SK-N-SH treated with all-trans-retinoic acid at 6 μM for 48 hours (cell line): Measurements from ENCODE around the gene GPRIN1.

Source experiments
- ATAC-seq: fragments of 200-7000 bp; cut with Tn5 transposase; 3 replicates; pipeline ENCODE4 v1.9.1; 2020; ENCODE audit warnings: mild to moderate bottlenecking, moderate library complexity
- ARNTL ChIP-seq: fragments of 450-650 bp; formaldehyde crosslinking; IDR thresholded peaks from 2 replicates; pipeline ENCODE4 v1.5.0; 2020; ENCODE audit warnings: low read depth, mild to moderate bottlenecking, moderate library complexity, borderline replicate concordance
- BACH2 ChIP-seq: fragments of 250-450 bp; sonication (Bioruptor Pico); IDR thresholded peaks from 2 replicates; pipeline ENCODE4 v1.9.0; 2021; ENCODE audit warnings: mild to moderate bottlenecking, borderline replicate concordance
- CSDC2 ChIP-seq: fragments of 250-450 bp; sonication (Bioruptor Pico); IDR thresholded peaks from 2 replicates; pipeline ENCODE4 v1.5.0; 2020; ENCODE audit warnings: mild to moderate bottlenecking, moderate library complexity
- GLIS3 ChIP-seq: fragments of 250-450 bp; sonication (Bioruptor Pico); IDR thresholded peaks from 2 replicates; pipeline ENCODE4 v1.5.0; 2020; ENCODE audit warnings: mild to moderate bottlenecking, moderate library complexity
- OSR1 ChIP-seq: fragments of 250-450 bp; sonication (Bioruptor Pico); IDR thresholded peaks from 2 replicates; pipeline ENCODE4 v1.8.0; 2022; ENCODE audit warnings: moderate library complexity, mild to moderate bottlenecking, inconsistent platforms
- RARB ChIP-seq: fragments of 250-450 bp; sonication (Bioruptor Pico); IDR thresholded peaks from 2 replicates; pipeline ENCODE4 v1.8.0; 2021; ENCODE audit warnings: mild to moderate bottlenecking, moderate library complexity
- SNAI2 ChIP-seq: fragments of 250-450 bp; sonication (Bioruptor Pico); IDR thresholded peaks from 2 replicates; pipeline ENCODE4 v1.5.0; 2020; ENCODE audit warnings: mild to moderate bottlenecking, moderate library complexity
- TCF4 ChIP-seq: fragments of 250-450 bp; sonication (Bioruptor Pico); IDR thresholded peaks from 2 replicates; pipeline ENCODE4 v1.8.0; 2021; ENCODE audit warnings: mild to moderate bottlenecking, moderate library complexity, borderline replicate concordance
- TOX ChIP-seq: fragments of 250-450 bp; sonication (Bioruptor Pico); IDR thresholded peaks from 2 replicates; pipeline ENCODE4 v1.8.0; 2021; ENCODE audit warnings: mild to moderate bottlenecking, moderate library complexity, borderline replicate concordance
- ZFP3 ChIP-seq: fragments of 250-450 bp; sonication (Bioruptor Pico); IDR thresholded peaks from 2 replicates; pipeline ENCODE4 v1.5.0; 2020; ENCODE audit warnings: mild to moderate bottlenecking, moderate library complexity
- ZFP30 ChIP-seq: fragments of 450-650 bp; formaldehyde crosslinking; IDR thresholded peaks from 2 replicates; pipeline ENCODE4 v1.5.0; 2022; ENCODE audit warnings: mild to moderate bottlenecking, moderate library complexity
- ZNF565 ChIP-seq: fragments of 450-650 bp; formaldehyde crosslinking; conservative IDR thresholded peaks from 2 replicates; pipeline ENCODE4 v1.5.0; 2020; ENCODE audit warnings: low read depth, mild to moderate bottlenecking, moderate library complexity
- ZNF70 ChIP-seq: fragments of 450-650 bp; formaldehyde crosslinking; IDR thresholded peaks from 2 replicates; pipeline ENCODE4 v1.5.0; 2020; ENCODE audit warnings: mild to moderate bottlenecking, moderate library complexity
- ZNF8 ChIP-seq: fragments of 450-650 bp; formaldehyde crosslinking; IDR thresholded peaks from 2 replicates; pipeline ENCODE4 v1.5.0; 2020; ENCODE audit warnings: mild to moderate bottlenecking, moderate library complexity
- TF ChIP-seq, protein P1 (sequence below): fragments of 250-450 bp; sonication (Bioruptor Pico); IDR thresholded peaks from 2 replicates; pipeline ENCODE4 v1.5.1; 2020; ENCODE audit warnings: low read depth, mild to moderate bottlenecking, moderate library complexity
- TF ChIP-seq, protein P2 (sequence below): fragments of 250-450 bp; sonication (Bioruptor Pico); IDR thresholded peaks from 2 replicates; pipeline ENCODE4 v1.5.0; 2020; ENCODE audit warnings: mild to moderate bottlenecking, moderate library complexity

The GPRIN1 gene

DNA sequence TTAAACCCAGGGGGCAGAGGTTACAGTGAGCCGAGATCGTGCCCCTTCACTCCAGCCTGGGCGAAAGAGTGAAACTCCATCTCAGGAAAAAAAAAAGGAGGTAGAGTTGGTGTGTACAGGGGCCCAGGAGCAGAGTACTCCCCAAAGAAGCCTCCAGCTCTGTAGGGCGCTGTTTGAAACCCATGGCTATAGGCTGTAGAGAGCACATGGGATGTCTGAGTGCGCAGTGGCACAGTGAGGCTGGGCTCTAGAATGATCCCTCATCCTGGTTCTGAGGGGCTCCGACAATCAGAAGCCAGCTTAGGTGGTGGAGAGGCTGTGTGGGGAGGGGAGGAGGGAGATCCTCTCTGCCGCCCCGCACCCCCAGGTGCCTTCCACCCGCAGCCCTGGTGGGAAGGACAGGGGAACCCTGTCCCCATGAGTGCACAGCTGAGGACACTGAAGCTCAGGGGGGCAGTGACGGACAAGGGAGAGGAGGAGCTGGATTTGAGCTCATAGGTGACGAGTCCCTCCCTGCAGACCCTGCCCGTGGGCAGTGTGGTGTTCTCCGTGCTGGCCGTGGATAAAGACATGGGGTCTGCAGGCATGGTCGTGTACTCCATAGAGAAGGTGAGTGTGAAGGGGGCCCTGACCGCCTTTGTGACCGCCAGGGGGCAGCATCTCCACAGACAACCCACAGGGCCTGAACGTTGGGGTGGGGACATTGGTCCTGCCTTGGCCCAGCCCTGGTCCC is 36.2 kb downstream of the GPRIN1 start:
- peak; percentile 93 for ATAC-seq
- TF ChIP-seq TCF4 (CRISPR knock-in tag) (no peak), CSDC2 (no peak), ZFP30 (CRISPR knock-in tag) (no peak), ZNF565 (CRISPR knock-in tag) (no peak), ZFP3 (CRISPR knock-in tag) (no peak), BACH2 (CRISPR knock-in tag) (no peak), ARNTL (CRISPR knock-in tag) (no peak), TOX (no peak), OSR1 (CRISPR knock-in tag) (no peak), RARB (CRISPR knock-in tag) (no peak), ZNF8 (CRISPR knock-in tag) (no peak)
- TF ChIP-seq, protein P1, sequence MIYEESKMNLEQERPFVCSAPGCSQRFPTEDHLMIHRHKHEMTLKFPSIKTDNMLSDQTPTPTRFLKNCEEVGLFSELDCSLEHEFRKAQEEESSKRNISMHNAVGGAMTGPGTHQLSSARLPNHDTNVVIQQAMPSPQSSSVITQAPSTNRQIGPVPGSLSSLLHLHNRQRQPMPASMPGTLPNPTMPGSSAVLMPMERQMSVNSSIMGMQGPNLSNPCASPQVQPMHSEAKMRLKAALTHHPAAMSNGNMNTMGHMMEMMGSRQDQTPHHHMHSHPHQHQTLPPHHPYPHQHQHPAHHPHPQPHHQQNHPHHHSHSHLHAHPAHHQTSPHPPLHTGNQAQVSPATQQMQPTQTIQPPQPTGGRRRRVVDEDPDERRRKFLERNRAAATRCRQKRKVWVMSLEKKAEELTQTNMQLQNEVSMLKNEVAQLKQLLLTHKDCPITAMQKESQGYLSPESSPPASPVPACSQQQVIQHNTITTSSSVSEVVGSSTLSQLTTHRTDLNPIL (CRISPR knock-in tag), result no peak
- TF ChIP-seq, protein P2, sequence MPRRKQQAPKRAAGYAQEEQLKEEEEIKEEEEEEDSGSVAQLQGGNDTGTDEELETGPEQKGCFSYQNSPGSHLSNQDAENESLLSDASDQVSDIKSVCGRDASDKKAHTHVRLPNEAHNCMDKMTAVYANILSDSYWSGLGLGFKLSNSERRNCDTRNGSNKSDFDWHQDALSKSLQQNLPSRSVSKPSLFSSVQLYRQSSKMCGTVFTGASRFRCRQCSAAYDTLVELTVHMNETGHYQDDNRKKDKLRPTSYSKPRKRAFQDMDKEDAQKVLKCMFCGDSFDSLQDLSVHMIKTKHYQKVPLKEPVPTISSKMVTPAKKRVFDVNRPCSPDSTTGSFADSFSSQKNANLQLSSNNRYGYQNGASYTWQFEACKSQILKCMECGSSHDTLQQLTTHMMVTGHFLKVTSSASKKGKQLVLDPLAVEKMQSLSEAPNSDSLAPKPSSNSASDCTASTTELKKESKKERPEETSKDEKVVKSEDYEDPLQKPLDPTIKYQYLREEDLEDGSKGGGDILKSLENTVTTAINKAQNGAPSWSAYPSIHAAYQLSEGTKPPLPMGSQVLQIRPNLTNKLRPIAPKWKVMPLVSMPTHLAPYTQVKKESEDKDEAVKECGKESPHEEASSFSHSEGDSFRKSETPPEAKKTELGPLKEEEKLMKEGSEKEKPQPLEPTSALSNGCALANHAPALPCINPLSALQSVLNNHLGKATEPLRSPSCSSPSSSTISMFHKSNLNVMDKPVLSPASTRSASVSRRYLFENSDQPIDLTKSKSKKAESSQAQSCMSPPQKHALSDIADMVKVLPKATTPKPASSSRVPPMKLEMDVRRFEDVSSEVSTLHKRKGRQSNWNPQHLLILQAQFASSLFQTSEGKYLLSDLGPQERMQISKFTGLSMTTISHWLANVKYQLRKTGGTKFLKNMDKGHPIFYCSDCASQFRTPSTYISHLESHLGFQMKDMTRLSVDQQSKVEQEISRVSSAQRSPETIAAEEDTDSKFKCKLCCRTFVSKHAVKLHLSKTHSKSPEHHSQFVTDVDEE (CRISPR knock-in tag), result no peak
- TF ChIP-seq, all 23 proteins: peak for 0

DNA sequence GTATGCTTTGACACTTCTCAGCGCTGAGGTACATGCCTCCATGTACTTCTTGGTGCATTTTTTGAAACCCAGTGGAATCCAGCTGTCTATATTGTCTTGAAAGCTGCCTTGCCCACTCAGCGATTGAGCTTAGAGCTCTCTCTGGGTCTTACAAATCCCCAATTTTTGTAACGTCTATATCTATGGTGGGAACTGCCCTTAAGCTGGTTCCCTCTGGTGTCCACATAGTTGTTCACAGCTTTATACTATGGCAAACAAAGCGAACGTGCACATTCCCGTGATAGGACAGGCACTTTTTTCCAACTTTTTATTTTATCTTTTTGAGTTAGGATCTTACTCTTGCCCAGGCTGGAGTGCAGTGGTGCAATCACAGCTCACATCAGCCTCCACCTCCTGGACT is 39.9 kb downstream of the GPRIN1 start:
- TF ChIP-seq OSR1 (CRISPR knock-in tag) (no peak), GLIS3 (CRISPR knock-in tag) (no peak), ZNF70 (CRISPR knock-in tag) (no peak), ZFP30 (CRISPR knock-in tag) (no peak)
- TF ChIP-seq, protein P2 (CRISPR knock-in tag), result no peak
- ATAC-seq, result 0 out of 3 replicates have a peak, but pooled peaks have one; percentile 10

DNA sequence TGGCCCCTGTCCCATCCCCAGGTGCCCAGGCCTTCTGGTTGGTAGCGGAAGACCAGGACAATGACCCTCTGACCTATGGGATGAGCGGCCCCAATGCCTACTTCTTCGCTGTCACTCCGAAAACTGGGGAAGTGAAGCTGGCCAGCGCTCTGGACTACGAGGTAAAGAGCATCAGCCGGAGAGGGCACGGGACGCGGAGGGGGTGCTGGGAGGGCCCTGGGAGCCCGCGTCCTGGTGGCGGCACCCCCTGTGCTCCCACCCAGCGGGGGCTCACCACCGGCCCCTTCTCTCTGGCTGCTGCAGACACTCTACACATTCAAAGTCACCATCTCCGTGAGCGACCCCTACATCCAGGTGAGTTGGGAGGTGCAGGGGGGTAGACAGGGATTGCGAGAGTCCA is 41.3 kb downstream of the GPRIN1 start:
- ATAC-seq, result no peak
- TF ChIP-seq, protein P1 (CRISPR knock-in tag), result no peak
- TF ChIP-seq RARB (CRISPR knock-in tag) (no peak), BACH2 (CRISPR knock-in tag) (no peak), ZFP3 (CRISPR knock-in tag) (no peak), SNAI2 (CRISPR knock-in tag) (no peak)
- TF ChIP-seq, all 23 proteins: peak for 0

DNA sequence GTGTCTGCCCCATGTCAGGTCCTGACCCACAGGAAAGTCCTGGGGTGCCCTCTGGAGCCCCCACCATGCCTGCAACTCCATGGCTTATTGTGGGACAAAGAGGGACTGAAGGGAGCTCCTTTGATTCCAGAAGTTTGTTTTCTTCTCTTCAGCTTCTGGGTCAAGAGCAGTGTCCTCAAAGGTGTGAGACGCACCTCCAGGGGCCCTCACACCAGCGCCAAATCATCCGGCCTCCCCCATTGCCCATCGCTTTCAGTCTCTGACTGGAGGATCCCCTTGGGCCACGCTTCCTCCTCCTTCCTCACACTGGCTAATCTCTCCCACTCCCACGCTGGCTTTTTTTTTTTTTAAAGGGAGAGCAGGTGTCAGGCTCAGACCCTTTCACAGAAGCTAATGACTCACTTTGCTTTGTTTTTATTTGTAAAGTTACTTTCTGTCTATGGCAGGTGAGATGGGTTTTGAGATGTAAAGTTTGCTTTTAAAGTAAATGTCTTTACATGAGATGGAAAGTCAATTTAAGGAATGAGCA is 44.1 kb downstream of the GPRIN1 start:
- no peak for ATAC-seq
- TF ChIP-seq, protein P1 (CRISPR knock-in tag), result no peak
- TF ChIP-seq, protein P2 (CRISPR knock-in tag), result no peak
- no peak for TF ChIP-seq ZNF565 (CRISPR knock-in tag)
